Right renal cortex interstitium (tissue), 3 donors: ENCODE data around the gene FAM24A. TPM values are rescaled to one million over a fixed set of nuclear protein-coding genes. Genes with fewer than 3 reads are reported as not detected.
"Not testable (repeated sequence)": the region's sequence is repeated elsewhere in the genome, so short reads cannot be mapped to it uniquely, and the experiment has no call there.

Experiments
- DNase-seq, 3 donors: peaks; one replicate each; pipeline ENCODE4 v3.0.0-alpha.2; 2013; ENCODE audit warnings: low read depth in 3 of 3, low spot score in 2 of 3
- polyA plus RNA-seq, 3 donors: library from polyadenylated mRNA; unstranded; fragments of 120-200 nt; gene quantifications; one replicate each; pipeline ENCODE4 v1.2.1, GENCODE V29; 2013; ENCODE audit not compliant: insufficient read length in 3 of 3

Gene FAM24A
- polyA plus RNA-seq: not detected

DNA sequence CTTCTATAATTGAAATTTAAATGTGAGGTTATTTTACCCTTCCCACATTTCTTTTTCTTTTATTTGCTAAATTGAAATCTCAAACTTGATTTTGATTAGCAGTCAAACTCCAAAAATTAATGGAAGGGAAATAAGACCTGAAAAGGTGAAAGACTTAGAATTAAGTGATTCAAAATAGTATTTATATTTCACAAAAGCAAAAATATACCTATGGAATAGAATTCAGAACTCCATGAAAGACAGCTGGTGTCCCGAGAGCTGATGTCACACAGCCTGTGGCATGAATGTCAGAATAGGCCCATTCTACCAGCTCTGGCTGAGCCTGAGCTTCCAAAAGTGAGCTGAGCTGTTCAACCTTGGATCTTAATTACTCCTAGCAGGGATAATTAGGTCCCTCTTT, at the start of gene FAM24A:
FAM24A (plus strand) TSS at position 301 of the 400 bp plus-strand sequence. CDS start 1,025 bp downstream, outside the sequence.
- DNase-seq: no peak

DNA sequence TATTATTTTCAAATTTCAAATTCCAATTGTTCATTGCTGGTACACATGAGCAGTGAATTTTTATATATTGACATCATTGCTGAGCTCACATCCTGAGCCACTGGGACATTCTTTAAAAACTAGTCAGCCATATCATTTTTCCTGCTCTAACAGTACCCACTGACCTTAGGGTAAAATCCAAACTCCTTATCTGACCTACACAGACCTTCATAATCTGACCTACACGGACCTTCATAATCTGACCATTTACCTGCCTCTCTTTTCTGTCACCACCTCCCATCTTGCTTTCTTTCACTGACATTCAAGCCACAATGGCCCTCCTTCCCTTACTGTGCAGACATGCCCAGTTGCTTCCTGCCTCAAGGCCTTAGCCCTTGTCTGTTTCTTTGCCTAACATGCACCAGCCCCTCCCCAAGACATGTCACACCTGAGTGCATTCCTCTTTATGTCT, 48.7 kb upstream of the FAM24A start:
- no peak for DNase-seq

GRCh38 chr10:122863216-122864193, 46.9 kb upstream of the FAM24A start:
- DNase-seq: no peak

DNA sequence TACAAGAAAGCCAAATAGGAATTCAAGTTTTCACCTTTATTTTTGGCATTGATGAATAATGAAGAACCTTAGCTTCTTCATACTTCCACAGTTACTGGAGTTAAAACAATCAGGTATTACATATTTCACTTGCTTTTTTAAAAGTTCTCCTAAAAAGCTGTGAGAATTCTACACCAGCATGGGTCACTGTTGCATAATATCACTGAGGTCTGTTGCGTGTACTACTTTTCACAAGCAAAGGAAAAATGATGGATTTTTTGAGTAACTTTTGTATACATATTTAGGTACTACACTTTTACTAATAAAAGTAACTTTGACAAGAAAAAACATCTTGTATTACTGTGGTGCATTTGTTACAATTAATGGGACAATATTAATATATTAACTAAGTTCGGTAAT, 46.2 kb upstream of the FAM24A start:
- DNase-seq: no peak

DNA sequence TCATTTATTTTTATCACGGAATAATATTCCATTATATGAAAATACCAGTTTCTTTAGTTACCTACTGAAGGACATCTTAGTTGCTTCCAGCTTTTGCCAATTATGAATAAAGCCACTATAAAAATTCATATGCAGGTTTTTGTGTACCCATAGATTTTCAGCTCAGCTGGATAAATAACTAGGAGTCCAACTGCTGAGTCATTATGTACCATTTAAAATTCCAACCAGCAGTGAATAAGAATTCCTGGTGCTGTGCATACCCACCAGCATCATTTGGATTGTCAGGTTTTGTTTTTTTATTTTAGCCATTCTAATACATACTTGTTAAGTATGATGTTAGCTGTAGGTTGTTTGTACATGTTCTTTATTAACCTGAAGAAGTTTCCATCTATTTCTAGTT, 45.5 kb upstream of the FAM24A start:
- no peak for DNase-seq

DNA sequence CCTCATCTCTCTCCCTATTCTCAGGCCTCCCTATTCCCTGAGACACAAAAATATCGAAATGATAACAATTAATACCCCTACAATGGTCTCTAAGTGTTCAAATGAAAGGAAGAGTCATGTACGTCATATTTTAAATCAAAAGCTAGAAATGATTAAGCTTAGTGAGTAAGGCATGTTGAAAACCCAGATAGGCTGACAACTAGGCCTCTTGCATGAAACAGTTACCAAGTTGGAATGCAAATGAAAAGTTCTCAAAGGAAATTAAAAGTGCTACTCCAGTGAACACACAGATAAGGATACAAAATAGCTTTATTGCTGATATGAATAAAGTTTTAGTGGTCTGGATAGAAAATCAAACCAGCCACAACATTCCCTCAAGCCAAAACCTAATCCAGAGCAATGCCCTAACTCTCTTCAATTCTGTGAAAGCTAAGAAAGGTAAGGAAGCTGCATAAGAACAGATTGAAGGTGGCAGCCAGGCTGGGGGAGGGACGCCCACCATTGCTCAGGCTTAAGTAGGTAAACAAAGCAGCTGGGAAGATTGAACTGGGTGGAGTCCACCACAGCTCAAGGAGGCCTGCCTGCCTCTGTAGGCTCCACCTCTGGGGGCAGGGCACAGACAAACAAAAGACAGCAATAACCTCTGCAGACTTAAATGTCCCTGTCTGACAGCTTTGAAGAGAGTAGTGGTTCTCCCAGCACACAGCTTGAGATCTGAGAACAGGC, 43.5 kb upstream of the FAM24A start:
- DNase-seq: not testable (repeated sequence)

GRCh38 chr10:122868768-122869167, 41.6 kb upstream of the FAM24A start:
- DNase-seq: not testable (repeated sequence)

GRCh38 chr10:122871947-122872346, 38.5 kb upstream of the FAM24A start:
- not testable (repeated sequence) for DNase-seq

- no peak for DNase-seq
These were observed 34.5 kb upstream of the FAM24A start for GRCh38 chr10:122875843-122876466.

DNA sequence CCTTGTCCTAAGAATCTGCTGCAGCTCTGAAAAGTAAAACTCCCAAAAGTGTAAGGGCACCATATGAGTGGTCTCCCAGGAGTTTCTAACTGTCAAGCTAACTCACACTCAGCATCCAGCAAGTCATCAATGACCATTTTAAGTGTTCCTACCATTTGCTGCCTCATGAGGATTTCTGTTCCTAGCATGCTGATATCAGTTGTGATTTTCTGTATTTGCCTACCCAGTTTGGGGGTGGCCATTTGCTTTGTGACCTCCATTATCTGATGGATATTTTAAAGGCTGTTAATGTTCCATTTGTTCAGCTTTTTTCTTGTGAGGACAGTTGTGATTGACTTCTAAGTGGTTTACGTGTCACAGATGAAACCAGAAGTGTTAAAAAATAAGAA, 33.9 kb upstream of the FAM24A start:
- DNase-seq: no peak

- no peak for DNase-seq
These were observed 33.1 kb upstream of the FAM24A start for GRCh38 chr10:122877264-122877663.

- DNase-seq: no peak
These were observed 31.5 kb upstream of the FAM24A start for GRCh38 chr10:122878799-122879338.

GRCh38 chr10:122879339-122880273, 30.8 kb upstream of the FAM24A start, which contains the start of gene FAM24B:
Gene FAM24B, minus strand, starts transcription at chr10:122879581. Its CDS starts 29,066 bp downstream, at chr10:122850515.
- peak; percentile 93 to 98 (median 97) for DNase-seq

- no peak for DNase-seq
These were observed 27.6 kb upstream of the FAM24A start for GRCh38 chr10:122882766-122883165.

GRCh38 chr10:122884166-122884565, 26.2 kb upstream of the FAM24A start:
- DNase-seq: no peak

GRCh38 chr10:122894261-122894944, 16.0 kb upstream of the FAM24A start:
- no peak for DNase-seq

- not testable (repeated sequence) for DNase-seq
These were observed 6.5 kb upstream of the FAM24A start for GRCh38 chr10:122903861-122904260.

- peak; percentile 27 to 63 (median 43) for DNase-seq
These were observed 1.6 kb downstream of the FAM24A start for GRCh38 chr10:122911889-122912484.
